IPS-20b (cell line): Measurements from ENCODE around the gene TRIP10.

Source experiments
- H3K27ac ChIP-seq: one replicate; pipeline ENCODE4 v1.5.1; 2013; ENCODE audit warnings: low read length
- H3K27me3 ChIP-seq: 2 replicates; pipeline ENCODE4 v1.6.1; 2013; ENCODE audit warnings: mild to moderate bottlenecking, low read length, inconsistent platforms; ENCODE audit not compliant: insufficient read depth
- H3K36me3 ChIP-seq: 2 replicates; pipeline ENCODE4 v1.6.1; 2013; ENCODE audit warnings: low read depth, mild to moderate bottlenecking, inconsistent platforms, low read length, moderate library complexity; ENCODE audit not compliant: insufficient read depth
- H3K4me1 ChIP-seq: 2 replicates; pipeline ENCODE4 v1.6.1; 2013; ENCODE audit warnings: mild to moderate bottlenecking, control low read depth, inconsistent platforms, low read length, moderate library complexity; ENCODE audit not compliant: insufficient read depth
- H3K4me3 ChIP-seq: 2 replicates; pipeline ENCODE4 v1.5.1; 2013; ENCODE audit warnings: mild to moderate bottlenecking, low read length, inconsistent platforms
- H3K9ac ChIP-seq: 2 replicates; pipeline ENCODE4 v1.6.1; 2013; ENCODE audit warnings: low read depth, mild to moderate bottlenecking, inconsistent platforms, low read length, moderate library complexity
- H3K9me3 ChIP-seq: 2 replicates; pipeline ENCODE4 v1.6.1; 2013; ENCODE audit warnings: mild to moderate bottlenecking, low read depth, low read length, inconsistent platforms; ENCODE audit not compliant: insufficient read depth

Gene TRIP10

GRCh38 chr19:6719992-6720368, 19.5 kb upstream of the TRIP10 start:
- no peaks in the 10 kb centered on the region for H3K36me3 ChIP-seq
- H3K4me3 ChIP-seq, result no peak overlapping the region
- no peak overlapping the region for H3K9ac ChIP-seq
- H3K9me3 ChIP-seq, result no peaks in the 10 kb centered on the region
- no peaks in the 10 kb centered on the region for H3K4me1 ChIP-seq
- H3K27ac ChIP-seq, result no peak overlapping the region
- H3K27me3 ChIP-seq, result no peaks in the 10 kb centered on the region

GRCh38 chr19:6720369-6721137, 18.9 kb upstream of the TRIP10 start, which contains the start of gene C3:
TSS of gene C3 (minus strand) at chr19:6720650. CDS start at chr19:6720589, 61 bp downstream.
- Histone ChIP-seq H3K9ac (no peak within 1 kb of the TSS), H3K36me3 (no peaks in the 10 kb centered on the region), H3K4me3 (no peak within 1 kb of the TSS), H3K27me3 (no peaks in the 10 kb centered on the region), H3K4me1 (no peaks in the 10 kb centered on the region), H3K27ac (no peak within 1 kb of the TSS), H3K9me3 (no peaks in the 10 kb centered on the region)

DNA sequence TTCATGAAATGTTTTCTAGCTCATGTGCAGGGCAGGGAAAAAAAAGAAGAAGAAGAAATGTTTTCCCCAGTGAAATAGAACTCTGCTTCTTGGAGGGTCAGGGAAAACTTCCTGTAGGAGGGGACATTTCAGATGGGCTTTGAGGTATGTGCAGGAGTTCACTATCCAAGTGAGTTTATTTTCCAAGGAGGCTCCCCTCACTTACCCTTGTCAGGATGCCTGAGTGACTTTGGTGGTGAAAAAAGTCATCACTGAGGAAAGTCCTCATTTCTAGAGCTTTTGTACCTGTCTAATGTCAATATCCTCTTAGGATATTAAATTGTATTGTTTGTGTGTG, 18.4 kb upstream of the TRIP10 start:
- Histone ChIP-seq H3K9ac (no peak overlapping the region), H3K36me3 (no peaks in the 10 kb centered on the region), H3K4me1 (no peaks in the 10 kb centered on the region), H3K27ac (no peak overlapping the region), H3K9me3 (no peaks in the 10 kb centered on the region), H3K27me3 (no peaks in the 10 kb centered on the region), H3K4me3 (no peak overlapping the region)

GRCh38 chr19:6721773-6722172, 17.7 kb upstream of the TRIP10 start:
- no peaks in the 10 kb centered on the region for H3K36me3 ChIP-seq
- no peak overlapping the region for H3K4me3 ChIP-seq

DNA sequence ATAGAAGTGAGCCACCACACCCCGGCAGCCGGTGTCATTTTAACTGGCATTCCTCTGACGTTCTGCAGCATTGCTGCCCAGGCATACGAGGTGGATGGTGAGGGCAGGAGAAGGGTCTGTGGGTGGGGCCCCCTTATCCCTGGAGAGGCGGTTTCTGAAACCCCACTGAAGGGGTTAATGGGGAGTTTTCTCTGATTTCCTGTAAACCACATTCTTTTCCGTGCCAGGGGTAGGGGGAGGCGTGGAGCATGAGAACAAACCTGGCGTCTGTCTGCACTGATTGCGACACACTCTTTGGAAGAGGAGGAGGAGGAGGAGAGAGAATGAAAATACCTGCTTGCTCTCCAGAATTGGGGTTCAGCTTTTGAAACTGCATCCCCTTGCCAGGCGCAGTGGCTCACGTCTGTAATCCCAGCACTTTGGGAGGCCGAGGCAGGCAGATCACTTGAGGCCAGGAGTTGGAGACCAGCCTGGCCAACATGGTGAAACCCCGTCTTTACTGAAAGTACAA, 16.3 kb upstream of the TRIP10 start:
- Histone ChIP-seq H3K4me3 (no peak overlapping the region), H3K27ac (no peak overlapping the region), H3K36me3 (no peaks in the 10 kb centered on the region), H3K4me1 (no peaks in the 10 kb centered on the region), H3K27me3 (no peaks in the 10 kb centered on the region), H3K9ac (no peak overlapping the region), H3K9me3 (no peaks in the 10 kb centered on the region)

More at GRCh38 chr19:6721773-6722172, 17.7 kb upstream of the TRIP10 start:
- Histone ChIP-seq H3K27me3 (no peaks in the 10 kb centered on the region), H3K4me1 (no peaks in the 10 kb centered on the region), H3K9me3 (no peaks in the 10 kb centered on the region), H3K27ac (no peak overlapping the region), H3K9ac (no peak overlapping the region)

- no peak overlapping the region for H3K27ac ChIP-seq
- no peak overlapping the region for H3K4me3 ChIP-seq
- no peaks in the 10 kb centered on the region for H3K9me3 ChIP-seq
- H3K9ac ChIP-seq, result no peak overlapping the region
- no peaks in the 10 kb centered on the region for H3K4me1 ChIP-seq
- no peaks in the 10 kb centered on the region for H3K27me3 ChIP-seq
- H3K36me3 ChIP-seq, result no peaks in the 10 kb centered on the region
Observed at GRCh38 chr19:6723738-6724137, 15.7 kb upstream of the TRIP10 start.

GRCh38 chr19:6724631-6725492, 14.6 kb upstream of the TRIP10 start:
- H3K27me3 ChIP-seq, result no peaks in the 10 kb centered on the region
- H3K4me1 ChIP-seq, result no peaks in the 10 kb centered on the region
- H3K36me3 ChIP-seq, result no peaks in the 10 kb centered on the region
- no peak overlapping the region for H3K4me3 ChIP-seq
- no peak overlapping the region for H3K9ac ChIP-seq
- no peak overlapping the region for H3K27ac ChIP-seq
- H3K9me3 ChIP-seq, result no peaks in the 10 kb centered on the region

DNA sequence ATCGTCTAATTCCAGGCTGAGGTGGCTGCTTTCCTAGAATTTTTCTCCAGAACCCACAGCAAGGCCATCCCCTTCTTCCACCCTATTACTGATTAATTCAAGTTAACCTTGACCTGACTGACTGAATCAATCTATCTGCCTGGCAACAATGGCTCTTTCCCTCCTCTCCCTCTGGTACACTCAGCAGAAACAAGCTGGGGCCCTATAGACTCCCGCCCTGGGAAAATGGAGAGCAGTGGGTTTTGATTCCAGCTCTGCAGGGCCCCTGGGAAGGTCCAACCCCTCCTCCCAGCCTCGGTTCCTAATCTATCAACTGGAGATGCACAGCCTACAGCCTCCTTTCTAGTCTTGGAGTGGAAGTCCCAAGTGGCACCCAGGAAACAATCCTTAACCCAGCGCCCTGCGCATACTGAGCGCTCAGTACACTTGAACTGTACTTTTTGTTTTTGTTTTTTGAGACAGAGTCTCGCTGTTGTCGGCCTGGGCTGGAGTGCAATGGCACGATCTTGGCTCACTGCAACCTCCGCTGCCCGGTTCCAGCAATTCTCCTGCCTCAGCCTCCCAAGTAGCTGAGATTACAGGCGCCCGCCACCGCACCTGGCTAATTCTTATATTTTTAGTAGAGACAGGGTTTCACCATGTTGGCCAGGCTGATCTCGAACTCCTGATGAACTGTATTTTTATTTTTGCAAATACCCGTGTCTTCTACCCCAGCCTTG, 13.8 kb upstream of the TRIP10 start:
- Histone ChIP-seq H3K4me3 (no peak overlapping the region), H3K27ac (no peak overlapping the region), H3K36me3 (no peaks in the 10 kb centered on the region), H3K4me1 (no peaks in the 10 kb centered on the region), H3K9me3 (no peaks in the 10 kb centered on the region), H3K9ac (no peak overlapping the region), H3K27me3 (no peaks in the 10 kb centered on the region)

GRCh38 chr19:6728346-6728745, 11.1 kb upstream of the TRIP10 start:
- H3K27ac ChIP-seq, result no peak overlapping the region
- no peak overlapping the region for H3K4me3 ChIP-seq
- no peak overlapping the region for H3K9ac ChIP-seq
- H3K9me3 ChIP-seq, result no peaks in the 10 kb centered on the region
- no peaks in the 10 kb centered on the region for H3K4me1 ChIP-seq
- no peaks in the 10 kb centered on the region for H3K27me3 ChIP-seq
- H3K36me3 ChIP-seq, result 0 out of 2 replicates have a peak, but pooled peaks cover 4% of the 10 kb centered on the region

DNA sequence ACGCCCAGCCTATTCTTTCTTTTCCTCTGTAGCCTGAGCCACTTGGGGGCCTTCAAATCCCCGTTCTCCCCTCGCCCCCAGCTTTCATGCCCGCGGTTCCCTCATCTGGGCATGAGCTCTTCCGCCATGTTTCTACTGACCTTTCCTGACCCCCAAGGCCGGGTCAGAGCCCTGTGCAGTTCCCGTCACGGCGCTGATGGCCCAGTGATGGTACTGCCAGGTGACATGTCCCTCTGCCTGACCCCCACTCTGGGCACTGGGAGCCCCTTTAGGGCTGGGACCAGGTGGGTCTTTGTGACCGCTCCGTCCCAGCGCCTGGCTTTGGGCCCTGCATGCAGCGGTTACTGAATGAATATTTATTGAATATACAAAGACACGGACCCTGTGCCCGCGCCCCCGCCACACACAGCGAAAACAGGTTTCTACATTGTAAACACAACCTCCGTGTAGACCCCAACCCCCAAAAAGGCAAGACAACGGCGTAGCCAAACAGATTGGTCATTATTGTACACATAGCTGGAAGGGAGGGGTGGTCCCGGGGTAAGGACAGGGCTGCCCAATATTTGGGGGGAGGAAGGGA, 9.8 kb upstream of the TRIP10 start:
- Histone ChIP-seq H3K4me1 (0 out of 2 replicates have a peak, but pooled peaks cover 2% of the 10 kb centered on the region), H3K9ac (no peak overlapping the region), H3K9me3 (no peaks in the 10 kb centered on the region), H3K27me3 (no peaks in the 10 kb centered on the region), H3K27ac (no peak overlapping the region), H3K36me3 (0 out of 2 replicates have a peak, but pooled peaks cover 4% of the 10 kb centered on the region), H3K4me3 (no peak overlapping the region; the same call in 1 of the 2 replicates)

DNA sequence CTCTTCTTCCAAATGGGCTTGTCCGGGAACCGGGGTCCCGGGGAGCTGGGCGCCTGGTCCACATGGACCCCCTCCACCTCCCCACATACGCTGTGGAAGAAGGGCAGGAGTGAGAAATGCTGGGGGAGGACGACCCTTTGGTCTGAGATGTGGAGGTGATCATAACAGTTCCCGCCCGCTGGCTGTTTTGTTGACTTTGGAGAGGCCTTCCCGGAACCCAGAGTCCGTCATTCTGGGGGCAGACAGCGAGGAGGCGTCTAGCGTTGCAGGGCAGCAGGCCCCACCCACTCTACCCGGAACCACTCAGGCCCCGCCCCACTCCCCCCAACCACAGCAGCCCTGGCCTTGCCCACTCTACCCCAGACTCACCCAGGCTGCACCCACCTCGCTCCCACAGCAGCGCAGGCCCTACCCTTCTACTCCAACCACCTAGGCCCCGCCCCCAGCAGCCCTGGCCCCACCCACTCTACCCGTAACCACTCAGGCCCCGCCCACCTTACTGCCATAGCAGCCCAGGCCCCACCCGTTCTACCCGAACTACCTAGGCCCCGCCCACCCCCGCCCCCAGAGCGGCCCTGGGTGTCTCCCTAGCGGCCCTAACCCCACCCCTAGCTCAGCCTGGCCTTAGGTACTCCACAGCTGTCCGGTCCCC, 9.2 kb upstream of the TRIP10 start:
- H3K4me1 ChIP-seq, result peaks cover 4% of the 10 kb centered on the region; the same call in 1 of the 2 replicates
- no peaks in the 10 kb centered on the region for H3K27me3 ChIP-seq
- no peak overlapping the region for H3K27ac ChIP-seq
- H3K9me3 ChIP-seq, result no peaks in the 10 kb centered on the region
- H3K36me3 ChIP-seq, result 0 out of 2 replicates have a peak, but pooled peaks cover 4% of the 10 kb centered on the region
- no peak overlapping the region; the same call in 1 of the 2 replicates for H3K4me3 ChIP-seq
- H3K9ac ChIP-seq, result no peak overlapping the region
